Loucy (cell line): ENCODE data around the gene MRE11.
A peak's percentile ranks its signal among the peaks of the same experiment; 100 is the strongest.

Experiments
- CTCF ChIP-seq: fragments of 200-600 bp; sonication (generic); conservative IDR thresholded peaks from 2 replicates; pipeline ENCODE4 v1.5.1; 2014; ENCODE audit warnings: mild to moderate bottlenecking, antibody characterized with exemption, low read length
- EZH2phosphoT487 ChIP-seq: fragments of 200-600 bp; IDR thresholded peaks from 2 replicates; pipeline ENCODE4 v1.6.1; 2018; ENCODE audit warnings: antibody characterized with exemption, mild to moderate bottlenecking, moderate library complexity, borderline replicate concordance

GRCh38 chr11:94501522-94501921 is 7.9 kb upstream of the MRE11 start:
- TF ChIP-seq CTCF (peak; percentile 33; the same call in 1 of the 2 replicates), EZH2phosphoT487 (no peak)
